ENCODE measurements around the gene ENOX2.
"Not testable (repeated sequence)": the region's sequence is repeated elsewhere in the genome, so short reads cannot be mapped to it uniquely, and the experiment has no call there.

The ENOX2 gene

DNA sequence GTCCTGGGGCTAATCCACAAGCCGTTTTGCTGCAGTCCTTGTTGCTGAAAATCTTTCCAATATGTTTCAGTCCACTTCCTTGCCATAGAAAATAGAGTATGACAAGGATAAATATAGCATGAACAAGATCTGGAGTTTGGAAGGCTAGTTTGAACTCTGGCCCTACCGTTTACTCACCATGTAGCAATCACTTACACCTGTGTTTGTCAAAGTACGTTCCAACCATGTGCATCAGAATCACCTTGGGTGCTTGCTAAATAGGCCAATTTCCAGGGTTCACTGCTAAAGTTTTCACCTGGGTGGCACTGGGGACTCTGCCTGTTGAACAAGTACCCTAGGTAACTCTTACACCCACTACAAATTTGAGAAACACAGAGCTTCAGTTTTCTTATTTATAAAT, 188.9 kb downstream of the ENOX2 start:
- Histone ChIP-seq H3K27ac (no peak overlapping the region), H3K4me3 (no peak overlapping the region)

DNA sequence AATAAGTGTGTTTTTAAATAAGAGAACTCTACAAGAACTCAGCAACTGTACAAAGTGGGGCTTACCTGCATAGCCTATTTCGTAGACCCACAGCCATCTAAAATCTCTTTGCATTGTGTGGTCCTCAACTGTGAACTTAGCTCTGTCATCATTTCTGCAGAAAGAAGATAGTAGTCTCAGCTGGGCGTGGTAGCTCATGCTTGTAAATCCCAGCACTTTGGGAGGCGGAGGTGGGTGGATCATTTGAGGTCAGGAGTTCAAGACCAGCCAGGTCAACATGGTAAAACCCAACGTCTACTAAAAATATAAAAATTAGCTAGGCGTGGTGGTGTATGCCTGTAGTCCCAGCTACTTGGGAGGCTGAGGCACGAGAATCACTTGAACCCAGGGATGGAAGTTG, 193.8 kb downstream of the ENOX2 start:
- not testable (repeated sequence) for H3K27ac ChIP-seq, H3K4me3 ChIP-seq

GRCh38 chrX:130705591-130705990, 197.4 kb downstream of the ENOX2 start:
- H3K4me3 ChIP-seq = no peak overlapping the region
- H3K27ac ChIP-seq = no peak overlapping the region

- no peak overlapping the region for H3K4me3 ChIP-seq
- H3K27ac ChIP-seq = peak overlapping the region in 3 of 21 experiments; percentile 1 to 61 (median 14)
Observed at GRCh38 chrX:130704053-130705038, 198.7 kb downstream of the ENOX2 start.

GRCh38 chrX:130702867-130703707, 199.9 kb downstream of the ENOX2 start:
- Histone ChIP-seq H3K4me3 (no peak overlapping the region), H3K27ac (no peak overlapping the region)

GRCh38 chrX:130700629-130701028, 202.4 kb downstream of the ENOX2 start:
- Histone ChIP-seq H3K4me3 (no peak overlapping the region), H3K27ac (no peak overlapping the region)

DNA sequence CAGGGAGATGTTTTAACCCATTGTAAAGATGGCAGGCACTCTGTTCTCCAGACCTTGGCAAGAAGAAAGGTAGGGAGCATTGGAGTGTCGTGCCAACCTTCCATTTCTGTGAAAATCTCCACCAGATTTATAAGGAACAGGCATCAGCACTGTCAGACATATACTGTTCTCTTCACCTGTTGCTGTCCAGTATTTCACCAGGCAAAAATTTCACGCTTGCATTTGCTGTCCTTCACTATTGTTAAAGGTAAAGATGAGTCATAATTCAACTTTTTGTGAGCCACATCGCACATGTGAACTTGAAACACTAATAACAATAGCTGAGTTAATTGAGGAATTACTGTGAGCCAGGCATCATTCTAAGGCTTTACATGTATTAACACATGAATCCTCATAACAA, 203.4 kb downstream of the ENOX2 start:
- no peak overlapping the region for H3K4me3 ChIP-seq
- no peak overlapping the region for H3K27ac ChIP-seq

- Histone ChIP-seq H3K4me3 (no peak overlapping the region), H3K27ac (no peak overlapping the region)
Observed at GRCh38 chrX:130696542-130696941, 206.5 kb downstream of the ENOX2 start.

DNA sequence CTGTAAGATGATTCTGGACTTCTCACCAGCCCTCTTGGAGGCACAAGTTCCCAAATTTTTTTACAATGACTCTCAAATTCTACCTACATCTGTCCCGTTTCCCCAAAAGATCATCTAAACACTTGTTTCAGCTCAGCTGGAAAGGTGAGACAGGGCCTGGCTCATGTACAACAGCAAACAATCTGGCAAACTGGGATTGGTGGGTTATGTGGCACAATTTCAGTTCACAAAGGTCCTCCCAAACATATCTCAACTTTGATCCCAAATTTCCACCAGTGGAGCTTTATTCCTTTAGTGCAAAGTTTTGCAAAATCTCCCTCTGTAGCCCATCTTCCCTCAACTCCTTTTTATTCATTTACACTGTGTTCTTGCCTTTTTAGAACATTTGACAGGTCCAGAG, 207.1 kb downstream of the ENOX2 start:
- H3K27ac ChIP-seq = no peak overlapping the region
- H3K4me3 ChIP-seq = no peak overlapping the region

DNA sequence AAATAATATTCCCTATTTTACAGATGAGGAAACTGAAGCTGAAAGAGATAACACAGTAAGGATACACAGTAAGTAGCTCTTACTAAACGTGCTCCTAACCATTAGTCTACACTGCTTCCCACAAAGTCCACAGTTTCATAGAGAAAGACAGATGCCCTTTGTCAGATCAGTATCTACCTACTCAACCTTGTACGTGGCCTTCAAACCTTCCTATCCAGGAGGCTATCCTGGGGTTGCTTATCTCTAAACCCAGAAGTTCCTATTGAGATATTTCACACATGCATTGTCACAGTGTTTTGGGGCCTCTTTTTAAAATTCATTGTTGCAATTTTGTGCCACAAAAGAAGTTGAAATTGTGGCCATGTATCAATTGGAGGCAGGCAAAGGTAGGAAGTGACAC, 208.0 kb downstream of the ENOX2 start:
- H3K4me3 ChIP-seq = no peak overlapping the region
- H3K27ac ChIP-seq = no peak overlapping the region

GRCh38 chrX:130691576-130691975, 211.4 kb downstream of the ENOX2 start:
- no peak overlapping the region for H3K4me3 ChIP-seq

DNA sequence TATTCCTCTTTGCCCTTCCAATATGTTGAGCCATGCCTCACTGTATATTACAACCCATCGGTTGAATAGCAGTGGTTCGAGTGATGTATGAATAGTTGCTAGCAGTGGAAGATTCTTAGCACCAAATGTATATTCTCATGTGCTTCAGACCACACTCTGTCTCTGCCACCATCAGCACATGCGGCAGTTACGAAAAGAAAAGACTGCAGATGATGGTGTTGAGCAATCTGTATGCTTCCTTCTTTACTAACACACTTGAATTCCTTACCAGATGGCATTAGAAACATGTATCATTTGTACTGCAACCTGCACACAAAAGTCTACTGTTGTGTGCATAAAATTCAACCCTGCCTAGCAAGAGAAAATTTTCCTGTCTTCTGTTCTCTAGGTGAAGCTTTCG, 214.6 kb downstream of the ENOX2 start:
- Histone ChIP-seq H3K27ac (no peak overlapping the region), H3K4me3 (no peak overlapping the region)

More at GRCh38 chrX:130691576-130691975, 211.4 kb downstream of the ENOX2 start:
- H3K27ac ChIP-seq = no peak overlapping the region

- H3K27ac ChIP-seq = no peak overlapping the region
- no peak overlapping the region for H3K4me3 ChIP-seq
Observed at GRCh38 chrX:130682990-130683389, 220.0 kb downstream of the ENOX2 start.

DNA sequence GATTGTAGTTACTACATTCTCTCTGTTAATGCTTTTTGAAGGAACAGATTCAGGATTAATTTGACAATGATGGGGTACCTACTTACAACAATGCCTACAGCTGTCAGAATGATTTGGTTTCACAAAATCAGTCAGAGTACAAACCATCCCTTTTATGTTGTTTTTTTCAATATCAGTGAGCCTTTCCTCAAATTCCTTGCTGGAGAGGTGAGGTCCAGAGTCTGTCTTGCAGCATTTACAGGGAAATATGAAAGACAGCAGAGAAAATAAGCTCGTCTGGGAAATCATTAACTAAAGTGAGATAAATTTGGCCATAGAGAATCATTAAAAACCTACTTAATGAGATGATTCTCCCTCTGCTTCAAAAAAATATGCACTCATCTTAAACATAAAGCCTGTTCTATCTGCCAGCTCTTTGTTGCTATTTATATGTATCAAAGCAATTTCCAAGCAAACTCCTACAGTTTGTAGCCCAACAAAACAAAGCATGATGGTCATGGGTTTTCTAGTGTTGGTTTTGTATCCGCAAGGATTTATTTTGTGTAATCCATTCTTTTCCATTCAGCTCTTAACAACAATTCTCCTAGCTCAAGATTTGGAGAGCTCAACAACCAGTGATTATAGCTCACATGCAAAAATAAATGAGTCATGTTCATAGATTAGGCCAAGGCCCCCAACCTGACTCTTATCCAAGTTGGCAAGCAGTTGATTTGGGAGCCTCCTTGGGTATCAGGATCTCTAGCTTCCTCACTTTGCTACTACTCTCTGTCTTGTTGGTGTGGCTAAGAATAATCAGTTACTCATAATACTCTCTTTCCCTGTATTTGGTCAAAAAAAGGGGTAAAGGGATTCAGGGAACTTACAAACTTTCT, 222.6 kb downstream of the ENOX2 start:
- Histone ChIP-seq H3K27ac (no peak overlapping the region), H3K4me3 (no peak overlapping the region)

- no peak overlapping the region for H3K27ac ChIP-seq
- no peak overlapping the region for H3K4me3 ChIP-seq
Observed at GRCh38 chrX:130676861-130677260, 226.1 kb downstream of the ENOX2 start.

GRCh38 chrX:130672214-130672613, 230.8 kb downstream of the ENOX2 start:
- Histone ChIP-seq H3K27ac (no peak overlapping the region), H3K4me3 (no peak overlapping the region)

DNA sequence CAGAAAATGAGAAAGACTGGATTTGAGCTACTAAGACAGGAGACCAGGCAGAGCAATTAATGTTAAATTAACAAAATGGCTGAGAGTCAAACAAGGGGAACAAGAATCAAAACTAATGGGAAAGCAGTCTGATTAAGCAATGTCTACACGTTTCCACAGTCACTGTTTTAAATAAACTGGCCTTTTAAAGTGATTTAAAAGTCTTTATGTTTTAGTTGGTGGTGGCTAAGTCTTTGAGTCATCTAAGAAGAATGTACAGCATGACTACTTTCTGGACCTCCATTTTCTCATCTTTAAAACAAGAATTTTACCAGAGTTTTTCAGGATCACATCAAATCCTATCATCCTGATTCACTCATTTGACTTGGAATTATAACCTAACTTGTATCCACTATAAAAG, 233.8 kb downstream of the ENOX2 start:
- Histone ChIP-seq H3K4me3 (no peak overlapping the region), H3K27ac (no peak overlapping the region)

- Histone ChIP-seq H3K27ac (no peak overlapping the region), H3K4me3 (no peak overlapping the region)
Observed at GRCh38 chrX:130665263-130665662, 237.7 kb downstream of the ENOX2 start.

GRCh38 chrX:130658310-130658709, 244.7 kb downstream of the ENOX2 start:
- H3K27ac ChIP-seq = no peak overlapping the region
- H3K4me3 ChIP-seq = no peak overlapping the region
